HCT116 (cell line): ENCODE measurements around the gene DNMT3A. TPM values are rescaled to one million over a fixed set of nuclear protein-coding genes. Genes with fewer than 3 reads are reported as not detected.

Experiments used
- ATAC-seq: fragments of 200-7000 bp; cut with Tn5 transposase; 2 replicates; pipeline ENCODE4 v1.9.1; 2020; ENCODE audit warnings: mild to moderate bottlenecking, moderate library complexity
- BruUV-seq: library from RNA; stranded (reverse); fragments of 400-500 nt; replicated peaks from 2 replicates; lab custom pipeline; 2021; lab: Mats Ljungman, UMichigan
- CTCF ChIA-PET: fragments of 300-600 bp; sonication (Branson Sonifier 250); formaldehyde crosslinking; loops from one replicate; lab custom pipeline; 2021; ENCODE audit warnings: antibody characterized with exemption; lab: Charles Lee
- POLR2A ChIA-PET: fragments of 300-600, 350-600 bp; sonication (Branson Sonifier 250); formaldehyde crosslinking; loops from one replicate; lab custom pipeline; 2021; ENCODE audit warnings: antibody characterized with exemption; lab: Charles Lee
- RAD21 ChIA-PET, 2 experiments: fragments of 300-600 bp; sonication (Branson Sonifier 250); formaldehyde crosslinking; loops; one replicate each; lab custom pipeline; 2023; ENCODE audit warnings: low total read pairs in 2 of 2; ENCODE audit not compliant: uncharacterized antibody in 2 of 2, unreplicated experiment in 2 of 2, low non-redundant PET in 1 of 2; lab: Charles Lee
- DNase-seq: peaks from one replicate; pipeline ENCODE4 v3.0.0-alpha.2; 2010; ENCODE audit warnings: low read depth, low spot score
- H2AFZ ChIP-seq: fragments of 200-600 bp; shearing (Covaris generic), sonication (generic); 2 replicates; pipeline ENCODE4 v1.6.1; 2017; ENCODE audit warnings: low read depth, mixed run types, mixed read lengths, antibody characterized with exemption, low read length; ENCODE audit not compliant: poor library complexity, severe bottlenecking
- H3K27ac ChIP-seq: 2 replicates; pipeline ENCODE4 v1.5.1; 2012; ENCODE audit warnings: low read depth, low read length
- H3K27me3 ChIP-seq: fragments of 200-600 bp; sonication (generic); 2 replicates; pipeline ENCODE4 v1.6.1; 2016; ENCODE audit warnings: mixed run types, low read length, mixed read lengths; ENCODE audit not compliant: insufficient read depth
- H3K36me3 ChIP-seq, 2 experiments: fragments of 200-500 bp in 1 of 2; fragments of 200-600 bp in 1 of 2; sonication (Bioruptor generic) in 1 of 2; sonication (generic) in 1 of 2; 2 replicates each; pipeline versions ENCODE4 v1.5.1 to v1.6.1; 2014 to 2016; ENCODE audit warnings: low read length in 2 of 2, inconsistent platforms in 1 of 2, mixed read lengths in 1 of 2, mixed run types in 1 of 2; ENCODE audit not compliant: insufficient read depth in 2 of 2, control insufficient read depth in 1 of 2
- H3K4me1 ChIP-seq, 2 experiments: fragments of 200-600 bp in 1 of 2; sonication (generic) in 1 of 2; 2 replicates each; pipeline versions ENCODE4 v1.5.1 to v1.6.1; 2012 to 2017; ENCODE audit warnings: low read length in 2 of 2, inconsistent platforms in 1 of 2, mild to moderate bottlenecking in 1 of 2, mixed read lengths in 1 of 2, mixed run types in 1 of 2, moderate library complexity in 1 of 2; ENCODE audit not compliant: insufficient read depth in 2 of 2, control insufficient read depth in 1 of 2
- H3K4me2 ChIP-seq: fragments of 200-600 bp; sonication (generic); 2 replicates; pipeline ENCODE4 v1.6.1; 2017; ENCODE audit warnings: mixed run types, low read length, mixed read lengths
- H3K4me3 ChIP-seq, 2 experiments: fragments of 200-600 bp in 1 of 2; sonication (generic) in 1 of 2; replicated peaks in 1 of 2; 2 replicates each; pipeline ENCODE4 v1.5.1; 2011 to 2016; ENCODE audit warnings: low read length in 2 of 2, control low read depth in 1 of 2, low read depth in 1 of 2, mild to moderate bottlenecking in 1 of 2, mixed read lengths in 1 of 2, mixed run types in 1 of 2
- H3K79me2 ChIP-seq: fragments of 200-600 bp; sonication (generic); 2 replicates; pipeline ENCODE4 v1.6.1; 2017; ENCODE audit warnings: mild to moderate bottlenecking, mixed run types, low read length, moderate library complexity, mixed read lengths; ENCODE audit not compliant: insufficient read depth
- H3K9ac ChIP-seq: fragments of 200-600 bp; sonication (generic); 2 replicates; pipeline ENCODE4 v1.6.1; 2016; ENCODE audit warnings: low read length, mixed read lengths
- H3K9me2 ChIP-seq: fragments of 200-600 bp; sonication (generic), shearing (Covaris generic); 2 replicates; pipeline ENCODE4 v1.6.1; 2017; ENCODE audit warnings: mixed run types, mild to moderate bottlenecking, moderate library complexity; ENCODE audit not compliant: insufficient read depth
- H3K9me3 ChIP-seq, 2 experiments: fragments of 200-500 bp in 1 of 2; fragments of 200-600 bp in 1 of 2; sonication (Bioruptor generic) in 1 of 2; sonication (generic) in 1 of 2; 2 replicates each; pipeline ENCODE4 v1.6.1; 2014 to 2017; ENCODE audit warnings: low read length in 2 of 2, mixed read lengths in 2 of 2, inconsistent platforms in 1 of 2, low read depth in 1 of 2, mild to moderate bottlenecking in 1 of 2, mixed run types in 1 of 2, moderate library complexity in 1 of 2; ENCODE audit not compliant: control insufficient read depth in 1 of 2, insufficient read depth in 1 of 2
- H4K20me1 ChIP-seq: fragments of 200-600 bp; sonication (generic), shearing (Covaris generic); 2 replicates; pipeline ENCODE4 v1.6.1; 2017; ENCODE audit warnings: mixed run types, mild to moderate bottlenecking, moderate library complexity; ENCODE audit not compliant: insufficient read depth
- CBX3 ChIP-seq: IDR thresholded peaks from 2 replicates; pipeline ENCODE4 v1.6.1; 2012; ENCODE audit warnings: low read depth
- CEBPB ChIP-seq: IDR thresholded peaks from 2 replicates; pipeline ENCODE4 v1.6.1; 2012; ENCODE audit warnings: low read depth
- CTCF ChIP-seq, 3 experiments: fragments of 200-600 bp in 1 of 3; sonication (generic) in 1 of 3; IDR thresholded peaks in 2 of 3; conservative IDR thresholded peaks in 1 of 3; 2 replicates each; pipeline ENCODE4 v1.5.1; 2012 to 2017; ENCODE audit warnings: low read depth in 2 of 3, low read length in 2 of 3, antibody characterized with exemption in 1 of 3, borderline replicate concordance in 1 of 3, control low read depth in 1 of 3, mild to moderate bottlenecking in 1 of 3, mixed read lengths in 1 of 3, mixed run types in 1 of 3, moderate library complexity in 1 of 3; ENCODE audit not compliant: insufficient read depth in 1 of 3
- EGR1 ChIP-seq: IDR thresholded peaks from 2 replicates; pipeline ENCODE4 v1.6.1; 2012; ENCODE audit warnings: low read depth
- EZH2 ChIP-seq: fragments of 200-600 bp; sonication (generic); IDR thresholded peaks from 2 replicates; pipeline ENCODE4 v1.6.1; 2017; ENCODE audit warnings: antibody characterized with exemption, mixed run types
- FOSL1 ChIP-seq: IDR thresholded peaks from 2 replicates; pipeline ENCODE4 v1.6.1; 2012; ENCODE audit warnings: low read depth
- JUND ChIP-seq: IDR thresholded peaks from 2 replicates; pipeline ENCODE4 v1.6.1; 2012
- POLR2A ChIP-seq: IDR thresholded peaks from 2 replicates; pipeline ENCODE4 v1.7.0; 2011; ENCODE audit warnings: borderline replicate concordance; ENCODE audit not compliant: insufficient read depth, insufficient read length; ENCODE audit errors: extremely low read depth
- POLR2AphosphoS5 ChIP-seq: IDR thresholded peaks from 2 replicates; pipeline ENCODE4 v1.6.1; 2011; ENCODE audit warnings: mild to moderate bottlenecking, low read depth, low read length, moderate library complexity
- RAD21 ChIP-seq: IDR thresholded peaks from 2 replicates; pipeline ENCODE4 v1.6.1; 2012; ENCODE audit warnings: low read depth, mild to moderate bottlenecking
- SIN3A ChIP-seq: IDR thresholded peaks from 2 replicates; pipeline ENCODE4 v1.6.1; 2012; ENCODE audit warnings: low read depth
- SRF ChIP-seq: IDR thresholded peaks from 2 replicates; pipeline ENCODE4 v1.6.1; 2012; ENCODE audit warnings: low read depth
- TCF7L2 ChIP-seq: IDR thresholded peaks from 2 replicates; pipeline ENCODE4 v1.7.0; 2011; ENCODE audit warnings: borderline replicate concordance, inconsistent platforms; ENCODE audit not compliant: insufficient read depth, insufficient read length; ENCODE audit errors: extremely low read depth
- YY1 ChIP-seq: IDR thresholded peaks from 2 replicates; pipeline ENCODE4 v1.6.1; 2011; ENCODE audit warnings: low read length, low read depth, moderate library complexity, mild to moderate bottlenecking; ENCODE audit not compliant: insufficient replicate concordance; ENCODE audit errors: extremely low read depth
- ZFX ChIP-seq: fragments of 450-650 bp; IDR thresholded peaks from 2 replicates; pipeline ENCODE4 v1.6.1; 2017
- ZNF274 ChIP-seq: fragments of 200-500 bp; sonication (Bioruptor generic); IDR thresholded peaks from 2 replicates; pipeline ENCODE4 v1.6.1; 2014; ENCODE audit warnings: mild to moderate bottlenecking, low read depth, low read length, inconsistent platforms
- intact Hi-C: fragments of 100-400 bp; cut with micrococcal nuclease; formaldehyde crosslinking; loops from 2 replicates; pipeline ENCODE4 v1.10.0; 2022
- total RNA-seq: library from RNA; stranded (reverse); gene quantifications from one replicate; pipeline ENCODE4 v1.2.1, GENCODE V29; 2021; ENCODE audit not compliant: unreplicated experiment
- TF ChIP-seq, protein P1 (sequence below): IDR thresholded peaks from 2 replicates; pipeline ENCODE4 v1.6.1; 2012; ENCODE audit warnings: low read depth
- TF ChIP-seq, protein P2 (sequence below): IDR thresholded peaks from 2 replicates; pipeline ENCODE4 v1.6.1; 2012

DNMT3A gene
- total RNA-seq, 1 experiment from 2014 or later = 14.3 TPM

DNA sequence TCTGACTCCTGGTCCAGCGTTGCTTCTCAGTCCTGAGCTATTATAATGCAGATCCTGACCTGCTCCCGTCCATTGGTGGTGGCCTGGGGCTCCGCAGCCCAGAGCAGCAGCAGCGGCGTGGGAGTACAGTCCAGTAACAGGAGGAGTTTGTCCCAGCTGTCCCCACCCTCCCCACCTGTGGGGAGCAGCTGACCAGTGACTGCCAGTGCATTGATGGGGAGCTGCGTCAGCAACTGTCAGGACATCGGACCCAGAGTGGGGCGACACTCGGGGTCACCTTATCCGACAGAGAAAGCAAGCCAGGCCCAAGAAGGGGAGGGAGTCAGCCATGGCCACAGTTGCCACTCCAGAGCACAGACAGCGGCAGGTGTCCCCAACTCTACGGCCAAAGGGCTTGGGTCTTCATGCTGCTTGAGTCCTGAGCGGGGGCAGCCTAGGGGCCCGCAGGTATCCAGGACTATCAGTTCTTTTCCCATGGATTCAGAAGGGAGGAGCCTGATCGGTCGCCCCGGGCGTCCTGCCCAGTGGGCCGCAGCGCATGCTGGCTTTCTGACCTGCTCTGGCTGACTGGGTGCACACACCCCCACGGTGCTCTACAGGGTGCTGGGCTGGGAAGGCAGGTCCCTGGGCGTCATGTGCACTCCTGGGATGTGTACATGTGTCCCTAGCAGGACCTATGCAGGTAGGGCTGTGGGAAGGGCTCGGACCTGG is 29.7 kb downstream of the DNMT3A start:
- POLR2A ChIA-PET = no interaction called here
- H3K36me3 ChIP-seq = no peaks in the 10 kb centered on the region
- ATAC-seq = no peak
- H3K79me2 ChIP-seq = 0 out of 2 replicates have a peak, but pooled peaks cover 2% of the 10 kb centered on the region
- H3K4me2 ChIP-seq = 0 out of 2 replicates have a peak overlapping the region, but pooled peaks have one; percentile 58
- peaks cover 22 to 28% of the 10 kb centered on the region in 2 experiments for H3K4me1 ChIP-seq
- H3K9me2 ChIP-seq = no peaks in the 10 kb centered on the region
- no peak overlapping the region for H2AFZ ChIP-seq
- CTCF ChIA-PET = no interaction called here
- RAD21 ChIA-PET = no interaction called here
- no peaks in the 10 kb centered on the region for H3K27me3 ChIP-seq
- no TSS peak for BruUV-seq
- no peaks in the 10 kb centered on the region for H3K9me3 ChIP-seq
- intact Hi-C loops = no loop called here
- no peak overlapping the region for H3K9ac ChIP-seq
- TF ChIP-seq SRF (no peak), POLR2A (no peak), ZFX (no peak), ZNF274 (no peak), CBX3 (no peak), FOSL1 (no peak), RAD21 (no peak), POLR2AphosphoS5 (no peak), CEBPB (no peak), YY1 (no peak), EZH2 (no peak), EGR1 (no peak), CTCF (IDR thresholded peaks at IDR 0.05 in 2 of 3, conservative IDR thresholded peaks at IDR 0.05 in 1 of 3; ENCODE audit: borderline replicate concordance in 1 of 3, insufficient read depth in 1 of 3, low read depth in 2 of 3, low read length in 2 of 3) (no peak), TCF7L2 (no peak), JUND (no peak), SIN3A (no peak)
- TF ChIP-seq, protein P1, sequence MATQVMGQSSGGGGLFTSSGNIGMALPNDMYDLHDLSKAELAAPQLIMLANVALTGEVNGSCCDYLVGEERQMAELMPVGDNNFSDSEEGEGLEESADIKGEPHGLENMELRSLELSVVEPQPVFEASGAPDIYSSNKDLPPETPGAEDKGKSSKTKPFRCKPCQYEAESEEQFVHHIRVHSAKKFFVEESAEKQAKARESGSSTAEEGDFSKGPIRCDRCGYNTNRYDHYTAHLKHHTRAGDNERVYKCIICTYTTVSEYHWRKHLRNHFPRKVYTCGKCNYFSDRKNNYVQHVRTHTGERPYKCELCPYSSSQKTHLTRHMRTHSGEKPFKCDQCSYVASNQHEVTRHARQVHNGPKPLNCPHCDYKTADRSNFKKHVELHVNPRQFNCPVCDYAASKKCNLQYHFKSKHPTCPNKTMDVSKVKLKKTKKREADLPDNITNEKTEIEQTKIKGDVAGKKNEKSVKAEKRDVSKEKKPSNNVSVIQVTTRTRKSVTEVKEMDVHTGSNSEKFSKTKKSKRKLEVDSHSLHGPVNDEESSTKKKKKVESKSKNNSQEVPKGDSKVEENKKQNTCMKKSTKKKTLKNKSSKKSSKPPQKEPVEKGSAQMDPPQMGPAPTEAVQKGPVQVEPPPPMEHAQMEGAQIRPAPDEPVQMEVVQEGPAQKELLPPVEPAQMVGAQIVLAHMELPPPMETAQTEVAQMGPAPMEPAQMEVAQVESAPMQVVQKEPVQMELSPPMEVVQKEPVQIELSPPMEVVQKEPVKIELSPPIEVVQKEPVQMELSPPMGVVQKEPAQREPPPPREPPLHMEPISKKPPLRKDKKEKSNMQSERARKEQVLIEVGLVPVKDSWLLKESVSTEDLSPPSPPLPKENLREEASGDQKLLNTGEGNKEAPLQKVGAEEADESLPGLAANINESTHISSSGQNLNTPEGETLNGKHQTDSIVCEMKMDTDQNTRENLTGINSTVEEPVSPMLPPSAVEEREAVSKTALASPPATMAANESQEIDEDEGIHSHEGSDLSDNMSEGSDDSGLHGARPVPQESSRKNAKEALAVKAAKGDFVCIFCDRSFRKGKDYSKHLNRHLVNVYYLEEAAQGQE = no peak
- TF ChIP-seq, protein P2, sequence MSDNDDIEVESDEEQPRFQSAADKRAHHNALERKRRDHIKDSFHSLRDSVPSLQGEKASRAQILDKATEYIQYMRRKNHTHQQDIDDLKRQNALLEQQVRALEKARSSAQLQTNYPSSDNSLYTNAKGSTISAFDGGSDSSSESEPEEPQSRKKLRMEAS = no peak
- TF ChIP-seq, all 23 proteins: peak for 0
- H3K4me3 ChIP-seq = no peak overlapping the region
- peak overlapping the region; percentile 54; the same call in 1 of the 2 replicates for H3K27ac ChIP-seq
- no peak for DNase-seq
- H4K20me1 ChIP-seq = no peaks in the 10 kb centered on the region
